ENCODE results near the gene CNTNAP2. TPM values are rescaled to one million over a fixed set of nuclear protein-coding genes. Genes with fewer than 3 reads are reported as not detected.

CNTNAP2 gene
- total RNA-seq, 2 donors from 2014 or later = 171 to 228 TPM

DNA sequence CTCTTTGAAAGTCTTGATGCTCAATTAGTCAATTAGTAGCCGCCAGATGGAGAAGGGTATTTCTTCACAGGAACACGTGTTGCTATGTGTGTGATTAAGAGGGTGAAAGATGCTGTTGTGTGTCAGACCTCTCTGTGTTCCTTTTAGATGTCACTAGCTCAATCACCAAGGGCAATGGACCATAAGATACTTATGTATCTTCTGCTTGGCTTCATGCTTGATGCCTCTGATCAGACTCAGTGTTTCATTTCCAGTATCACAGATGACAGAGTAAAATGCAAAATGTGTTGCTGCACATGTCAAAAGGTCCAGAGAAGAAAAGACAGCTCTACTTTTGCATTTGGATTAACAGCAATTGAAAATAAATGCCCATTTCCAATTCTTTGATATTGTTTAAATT, 865.9 kb downstream of the CNTNAP2 start:
- H3K4me3 Mint-ChIP-seq = no peak overlapping the region
- H3K27ac ChIP-seq (ENCODE audit: low read depth, low read length) = no peak overlapping the region

DNA sequence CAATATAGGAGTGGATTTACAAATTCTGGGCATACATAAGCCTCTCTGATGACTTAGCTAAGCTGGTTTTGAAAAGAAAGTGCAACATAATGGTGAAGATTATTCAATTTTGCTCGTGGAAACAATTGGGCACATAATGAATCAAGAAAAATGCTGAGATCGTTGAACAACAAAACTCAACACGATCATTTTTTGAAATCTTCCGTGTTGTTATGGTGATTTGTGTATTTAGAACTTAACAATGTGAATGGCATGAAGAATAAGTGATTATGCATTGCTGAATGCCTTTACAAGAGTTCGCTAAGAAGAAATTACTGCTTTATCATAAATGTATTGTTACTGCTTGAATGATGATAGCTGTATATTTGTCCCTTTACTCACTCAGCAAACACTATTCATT, 875.0 kb downstream of the CNTNAP2 start:
- TF ChIP-seq, protein P1, sequence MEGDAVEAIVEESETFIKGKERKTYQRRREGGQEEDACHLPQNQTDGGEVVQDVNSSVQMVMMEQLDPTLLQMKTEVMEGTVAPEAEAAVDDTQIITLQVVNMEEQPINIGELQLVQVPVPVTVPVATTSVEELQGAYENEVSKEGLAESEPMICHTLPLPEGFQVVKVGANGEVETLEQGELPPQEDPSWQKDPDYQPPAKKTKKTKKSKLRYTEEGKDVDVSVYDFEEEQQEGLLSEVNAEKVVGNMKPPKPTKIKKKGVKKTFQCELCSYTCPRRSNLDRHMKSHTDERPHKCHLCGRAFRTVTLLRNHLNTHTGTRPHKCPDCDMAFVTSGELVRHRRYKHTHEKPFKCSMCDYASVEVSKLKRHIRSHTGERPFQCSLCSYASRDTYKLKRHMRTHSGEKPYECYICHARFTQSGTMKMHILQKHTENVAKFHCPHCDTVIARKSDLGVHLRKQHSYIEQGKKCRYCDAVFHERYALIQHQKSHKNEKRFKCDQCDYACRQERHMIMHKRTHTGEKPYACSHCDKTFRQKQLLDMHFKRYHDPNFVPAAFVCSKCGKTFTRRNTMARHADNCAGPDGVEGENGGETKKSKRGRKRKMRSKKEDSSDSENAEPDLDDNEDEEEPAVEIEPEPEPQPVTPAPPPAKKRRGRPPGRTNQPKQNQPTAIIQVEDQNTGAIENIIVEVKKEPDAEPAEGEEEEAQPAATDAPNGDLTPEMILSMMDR (conservative IDR thresholded peaks at IDR 0.05) = no peak
- no peaks in the 10 kb centered on the region for H3K4me1 ChIP-seq (ENCODE audit: control insufficient read depth, insufficient read depth, low read length)
- no peaks in the 10 kb centered on the region for H3K9me3 ChIP-seq (ENCODE audit: control insufficient read depth, low read length)
- no peaks in the 10 kb centered on the region for H3K36me3 ChIP-seq (ENCODE audit: control insufficient read depth, insufficient read depth, low read length)
- H3K4me3 ChIP-seq (ENCODE audit: low read length) = no peak overlapping the region
- H3K27ac ChIP-seq (ENCODE audit: low read depth, low read length) = no peak overlapping the region
- Mint-ChIP-seq H3K36me3 (ENCODE audit: low read depth) (no peaks in the 10 kb centered on the region), H3K4me1 (no peaks in the 10 kb centered on the region), H3K27ac (no peak overlapping the region), H3K9me3 (no peaks in the 10 kb centered on the region), H3K27me3 (ENCODE audit: insufficient read depth) (no peaks in the 10 kb centered on the region), H3K4me3 (no peak overlapping the region)
- WGBS, 2 experiments (ENCODE audit: insufficient coverage in 1 of 2, insufficient read length in 1 of 2) = 79 to 80% methylated on average over 4 to 5 of the region's 5 CpGs
- DNase-seq = no peak
- H3K9ac ChIP-seq (ENCODE audit: extremely low read depth, low read length, poor library complexity, severe bottlenecking) = no peak overlapping the region
- no peaks in the 10 kb centered on the region for H3K27me3 ChIP-seq (ENCODE audit: control insufficient read depth, insufficient read depth, low read length, poor library complexity, severe bottlenecking)

More for the DNA sequence above, 865.9 kb downstream of the CNTNAP2 start:
- TF ChIP-seq, protein P1 (conservative IDR thresholded peaks at IDR 0.05) = no peak
- no peaks in the 10 kb centered on the region for H3K36me3 Mint-ChIP-seq (ENCODE audit: low read depth)
- DNase-seq = no peak
- Histone ChIP-seq H3K27me3 (ENCODE audit: control insufficient read depth, insufficient read depth, low read length, poor library complexity, severe bottlenecking) (no peaks in the 10 kb centered on the region), H3K4me3 (ENCODE audit: low read length) (no peak overlapping the region), H3K4me1 (ENCODE audit: control insufficient read depth, insufficient read depth, low read length) (no peaks in the 10 kb centered on the region), H3K9ac (ENCODE audit: extremely low read depth, low read length, poor library complexity, severe bottlenecking) (no peak overlapping the region), H3K36me3 (ENCODE audit: control insufficient read depth, insufficient read depth, low read length) (no peaks in the 10 kb centered on the region), H3K9me3 (ENCODE audit: control insufficient read depth, low read length) (no peaks in the 10 kb centered on the region)
- no peaks in the 10 kb centered on the region for H3K9me3 Mint-ChIP-seq
- H3K4me1 Mint-ChIP-seq = no peaks in the 10 kb centered on the region
- no peaks in the 10 kb centered on the region for H3K27me3 Mint-ChIP-seq (ENCODE audit: insufficient read depth)
- WGBS, 2 experiments (ENCODE audit: insufficient coverage in 1 of 2, insufficient read length in 1 of 2) = 83 to 93% methylated on average over 2 of the region's 2 CpGs
- H3K27ac Mint-ChIP-seq = no peak overlapping the region

DNA sequence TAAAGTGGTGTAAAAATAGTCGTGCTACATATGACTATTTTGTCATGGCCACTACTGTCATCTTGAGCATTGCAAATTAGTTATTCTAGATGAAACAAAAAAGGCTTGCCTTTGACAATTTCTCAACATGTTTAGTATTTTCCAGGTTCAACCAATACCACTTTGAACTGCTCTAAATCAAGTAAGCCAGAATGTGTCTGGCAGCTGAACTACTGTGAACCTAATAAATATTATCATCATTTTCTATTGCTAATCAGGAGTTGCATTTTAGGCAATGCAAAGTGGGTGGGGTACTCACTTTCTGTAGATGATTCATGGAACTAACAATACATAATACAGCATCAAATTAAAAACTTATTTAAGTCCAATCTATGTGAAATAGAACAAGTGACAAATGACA, 877.2 kb downstream of the CNTNAP2 start:
- TF ChIP-seq, protein P1 (conservative IDR thresholded peaks at IDR 0.05) = no peak
- Mint-ChIP-seq H3K9me3 (no peaks in the 10 kb centered on the region), H3K4me3 (no peak overlapping the region), H3K27ac (no peak overlapping the region), H3K4me1 (no peaks in the 10 kb centered on the region), H3K27me3 (ENCODE audit: insufficient read depth) (no peaks in the 10 kb centered on the region), H3K36me3 (ENCODE audit: low read depth) (no peaks in the 10 kb centered on the region)
- H3K27me3 ChIP-seq (ENCODE audit: control insufficient read depth, insufficient read depth, low read length, poor library complexity, severe bottlenecking) = no peaks in the 10 kb centered on the region
- no peak for DNase-seq
- no peak overlapping the region for H3K27ac ChIP-seq (ENCODE audit: low read depth, low read length)
- no peaks in the 10 kb centered on the region for H3K36me3 ChIP-seq (ENCODE audit: control insufficient read depth, insufficient read depth, low read length)
- no peak overlapping the region for H3K4me3 ChIP-seq (ENCODE audit: low read length)
- H3K9me3 ChIP-seq (ENCODE audit: control insufficient read depth, low read length) = no peaks in the 10 kb centered on the region
- no peak overlapping the region for H3K9ac ChIP-seq (ENCODE audit: extremely low read depth, low read length, poor library complexity, severe bottlenecking)
- no peaks in the 10 kb centered on the region for H3K4me1 ChIP-seq (ENCODE audit: control insufficient read depth, insufficient read depth, low read length)
- 100% methylated on average over 1 of the region's 1 CpG; no CpG with 5 or more reads in 1 of the 2 experiments for WGBS, 2 experiments (ENCODE audit: insufficient coverage in 1 of 2, insufficient read length in 1 of 2)
